Mononuclear cell (primary cell): ENCODE data around the gene KLF14. TPM values are rescaled to one million over a fixed set of nuclear protein-coding genes. Genes with fewer than 3 reads are reported as not detected.
"Not testable (repeated sequence)": the region's sequence is repeated elsewhere in the genome, so short reads cannot be mapped to it uniquely, and the experiment has no call there.

ENCODE experiments used
- H3K27me3 ChIP-seq: 2 replicates; pipeline ENCODE4 v1.6.0; 2011; ENCODE audit warnings: low read length, control low read depth; ENCODE audit not compliant: insufficient read depth
- H3K4me1 ChIP-seq: 2 replicates; pipeline ENCODE4 v1.5.1; 2011; ENCODE audit warnings: mild to moderate bottlenecking, low read length, control low read depth; ENCODE audit not compliant: insufficient read depth
- H3K4me3 ChIP-seq: 2 replicates; pipeline ENCODE4 v1.5.1; 2011; ENCODE audit warnings: mild to moderate bottlenecking, low read length, moderate library complexity
- H3K9me3 ChIP-seq: 2 replicates; pipeline ENCODE4 v1.5.1; 2011; ENCODE audit warnings: low read depth, mild to moderate bottlenecking, control low read depth, low read length
- total RNA-seq: library from RNA; depleted of rRNA; stranded (reverse); fragments of >200 nt; gene quantifications from one replicate; pipeline ENCODE4 v1.2.3, GENCODE V29; 2012

The KLF14 gene
- total RNA-seq, 1 donor: under 0.01 TPM

- not testable (repeated sequence) for H3K4me1 ChIP-seq, H3K27me3 ChIP-seq, H3K4me3 ChIP-seq
- peaks cover 17% of the 10 kb centered on the region for H3K9me3 ChIP-seq
These were observed 41.6 kb downstream of the KLF14 start for GRCh38 chr7:130692396-130692795.

DNA sequence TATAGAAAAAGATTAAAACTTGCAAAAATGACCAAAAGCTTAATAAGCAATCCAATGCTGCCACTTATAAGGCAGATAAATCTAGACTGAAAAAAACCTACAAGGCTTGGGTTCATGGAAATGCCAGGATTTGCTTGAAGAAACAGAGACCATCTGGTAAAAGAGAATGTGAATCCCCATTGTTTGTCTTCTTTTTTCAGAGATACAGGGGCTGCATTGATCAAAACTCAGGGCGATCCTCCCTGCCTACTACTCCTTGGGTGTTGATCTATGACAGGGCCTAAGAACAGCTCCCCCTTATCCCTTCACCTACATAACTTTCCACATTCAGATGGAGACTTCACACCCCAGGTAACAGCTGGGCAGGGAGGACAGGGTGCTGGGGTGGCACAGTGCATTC lies 44.3 kb downstream of the KLF14 start:
- Histone ChIP-seq H3K4me1 (peaks cover 6% of the 10 kb centered on the region), H3K27me3 (no peaks in the 10 kb centered on the region), H3K4me3 (no peak overlapping the region), H3K9me3 (peaks cover 17% of the 10 kb centered on the region)

- H3K4me1 ChIP-seq: peaks cover 6% of the 10 kb centered on the region
- no peak overlapping the region for H3K4me3 ChIP-seq
- H3K9me3 ChIP-seq: no peaks in the 10 kb centered on the region
- H3K27me3 ChIP-seq: no peaks in the 10 kb centered on the region
These were observed 51.0 kb downstream of the KLF14 start for GRCh38 chr7:130683026-130683425.

Other genes starting within 250 kb of the KLF14 start
- 5.0 TPM for gene MEST, start 242.1 kb downstream of the KLF14 start, total RNA-seq
- gene COPG2, start 65.5 kb downstream of the KLF14 start, total RNA-seq: 9.0 TPM
- not detected for gene TSGA13, start 47.7 kb downstream of the KLF14 start, total RNA-seq